Sigmoid colon (tissue), 4 donors: ENCODE results near the gene CBL.

Experiments
- EP300 ChIP-seq, 4 donors: sonication (generic); formaldehyde crosslinking; IDR thresholded peaks; one replicate each; pipeline ENCODE4 v1.6.1; 2017; ENCODE audit warnings: antibody characterized with exemption in 4 of 4
- POLR2A ChIP-seq, 2 donors: fragments of 450-650 bp; IDR thresholded peaks; one replicate each; pipeline ENCODE4 v1.6.1; 2016; ENCODE audit warnings: antibody characterized with exemption in 2 of 2, mild to moderate bottlenecking in 2 of 2, moderate library complexity in 2 of 2

DNA sequence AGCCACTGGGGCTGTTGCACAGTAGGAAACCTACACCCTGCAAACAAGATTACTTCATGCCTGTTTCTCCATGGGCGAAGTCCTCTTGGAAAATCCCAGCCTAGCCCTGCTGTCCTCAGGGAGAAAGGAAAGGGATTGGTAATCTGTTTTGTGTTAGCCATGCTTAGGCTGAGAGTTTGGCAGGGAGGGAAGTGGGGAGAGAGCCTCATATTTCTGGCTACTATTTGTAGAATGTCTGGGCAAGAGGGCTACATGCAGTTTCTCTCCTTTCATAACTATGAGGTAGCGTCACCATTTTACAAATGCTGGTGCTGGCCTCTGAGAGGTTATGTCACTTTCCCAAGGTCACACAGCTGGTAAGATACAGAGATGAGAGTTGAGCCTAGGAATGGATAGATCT, 141.1 kb downstream of the CBL start:
- no peak for TF ChIP-seq POLR2A (IDR thresholded peaks at IDR 0.05)
- TF ChIP-seq EP300 (IDR thresholded peaks at IDR 0.05), result no peak
